HG02970 (cell line): ENCODE results near the gene MTHFD1L.

Experiments
- ATAC-seq: cut with Tn5 transposase; IDR thresholded peaks from one replicate; pipeline ENCODE4 v1.9.1; 2021; ENCODE audit warnings: mild to moderate bottlenecking, moderate library complexity, moderate number of reproducible peaks; ENCODE audit not compliant: unreplicated experiment, low FRiP score

Gene MTHFD1L

DNA sequence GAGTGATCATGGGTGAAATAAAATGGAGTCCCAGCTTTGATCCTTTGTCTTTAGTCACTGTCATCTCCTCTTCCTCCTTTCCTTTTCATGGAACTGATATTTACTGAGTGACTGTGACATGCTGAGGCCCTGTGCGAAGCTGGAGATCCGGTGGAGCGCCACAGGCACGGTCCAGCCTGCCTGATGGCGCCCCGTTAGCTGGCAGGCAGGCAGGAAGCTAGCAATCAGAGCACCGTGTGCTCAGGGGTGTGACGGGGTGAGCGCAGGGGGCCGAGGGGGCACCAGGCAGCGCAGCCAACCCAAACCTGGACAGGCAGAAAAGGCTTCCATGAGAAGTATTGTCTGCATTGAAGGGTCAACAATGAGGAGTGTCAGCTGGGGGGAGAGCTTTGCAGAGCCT, 274.0 kb downstream of the MTHFD1L start:
- no peak for ATAC-seq

DNA sequence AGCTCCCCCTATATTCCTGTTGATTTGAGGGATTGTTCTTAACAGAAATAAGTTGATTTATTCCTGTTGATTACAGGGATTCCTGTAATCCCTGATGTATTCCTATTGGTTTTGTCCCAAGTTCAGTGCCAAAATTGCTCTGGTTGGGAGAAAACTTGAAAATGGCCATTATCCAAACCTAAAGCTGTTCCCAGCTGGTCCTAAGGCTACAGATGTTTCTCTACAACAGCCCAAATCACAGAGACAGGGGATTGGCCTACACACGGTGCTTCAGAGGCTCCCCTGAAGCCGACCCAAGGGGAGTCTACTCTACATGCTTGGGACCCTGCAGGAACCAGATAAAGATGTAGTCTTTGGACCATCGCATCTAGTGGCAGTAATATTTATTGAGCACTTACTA, 275.3 kb downstream of the MTHFD1L start:
- ATAC-seq, result no peak

DNA sequence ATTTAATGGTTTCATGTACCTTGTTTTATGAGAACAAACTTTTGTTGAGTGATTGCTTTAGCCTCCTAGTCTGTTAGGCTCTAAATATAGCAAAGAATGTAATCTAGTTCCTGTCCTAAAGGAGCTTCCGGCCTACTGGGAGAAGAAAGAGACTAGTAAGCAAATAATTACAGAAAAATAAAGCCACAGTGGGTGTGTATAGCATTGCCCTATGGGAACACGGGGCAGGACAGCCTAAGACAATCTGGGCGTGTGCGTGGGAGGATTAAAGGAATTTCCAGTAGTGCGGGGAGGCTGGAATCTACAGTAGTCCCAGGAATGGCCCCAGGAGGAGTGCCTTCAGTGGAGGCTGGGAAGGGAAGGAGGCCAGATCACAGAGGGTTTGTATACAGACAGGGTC, 276.2 kb downstream of the MTHFD1L start:
- no peak for ATAC-seq

DNA sequence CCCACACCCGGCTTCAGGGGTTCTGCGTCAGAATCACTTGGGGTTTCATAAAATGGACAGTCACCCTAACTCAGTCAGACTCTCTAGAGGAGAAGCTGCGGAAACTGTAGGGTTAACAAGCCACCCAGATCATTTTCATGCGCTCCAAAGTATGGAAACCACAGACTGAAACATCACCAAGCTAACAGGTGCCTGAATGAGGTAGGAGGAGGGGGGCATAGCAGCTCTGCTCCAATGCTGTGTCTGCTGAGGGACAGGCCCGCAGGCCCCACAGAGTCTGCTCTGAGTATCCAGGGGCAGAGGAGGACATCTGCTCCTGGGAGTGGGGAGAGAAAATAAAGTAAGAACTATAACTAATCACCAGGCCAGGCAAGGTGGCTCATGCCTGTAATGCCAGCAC, 277.2 kb downstream of the MTHFD1L start:
- ATAC-seq, result no peak

DNA sequence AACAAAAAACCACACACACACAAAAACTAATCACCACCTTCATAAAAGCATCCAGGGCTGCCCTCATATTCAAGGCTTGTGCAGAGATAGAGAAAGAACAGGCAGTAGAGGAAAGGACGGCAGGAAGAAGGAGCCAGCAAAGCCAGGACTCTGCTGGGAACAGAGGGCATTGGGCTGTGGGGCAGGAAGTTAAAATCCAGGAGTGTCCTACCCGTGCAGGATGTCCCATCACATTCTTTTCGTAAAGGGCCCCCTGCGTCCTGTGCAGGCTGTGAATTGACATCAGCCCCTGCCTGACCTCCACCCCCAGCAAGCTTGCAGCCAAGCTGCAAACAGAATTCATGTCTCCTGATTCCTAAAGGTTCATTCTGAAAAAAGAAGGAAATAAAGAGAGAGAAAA, 277.8 kb downstream of the MTHFD1L start:
- no peak for ATAC-seq

DNA sequence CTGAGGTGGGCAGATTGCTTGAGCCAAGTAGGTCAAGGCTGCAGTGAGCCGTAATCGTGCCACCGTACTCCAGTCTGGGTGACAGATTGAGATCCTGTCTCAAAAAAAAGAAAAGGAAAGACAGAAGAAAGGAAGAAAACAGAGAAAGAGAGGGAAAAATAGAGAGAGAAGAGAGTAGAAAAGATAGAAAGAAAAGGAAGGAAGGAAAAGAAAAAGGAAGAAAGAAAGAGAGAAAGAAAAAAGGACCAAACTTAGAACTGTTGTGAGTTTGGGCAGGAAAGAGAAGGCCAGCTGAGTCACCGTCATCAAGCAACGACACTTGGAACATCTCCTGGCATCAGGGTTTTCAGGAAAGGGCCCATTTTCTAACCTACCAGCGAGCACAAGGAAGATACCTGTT, 278.3 kb downstream of the MTHFD1L start:
- no peak for ATAC-seq

DNA sequence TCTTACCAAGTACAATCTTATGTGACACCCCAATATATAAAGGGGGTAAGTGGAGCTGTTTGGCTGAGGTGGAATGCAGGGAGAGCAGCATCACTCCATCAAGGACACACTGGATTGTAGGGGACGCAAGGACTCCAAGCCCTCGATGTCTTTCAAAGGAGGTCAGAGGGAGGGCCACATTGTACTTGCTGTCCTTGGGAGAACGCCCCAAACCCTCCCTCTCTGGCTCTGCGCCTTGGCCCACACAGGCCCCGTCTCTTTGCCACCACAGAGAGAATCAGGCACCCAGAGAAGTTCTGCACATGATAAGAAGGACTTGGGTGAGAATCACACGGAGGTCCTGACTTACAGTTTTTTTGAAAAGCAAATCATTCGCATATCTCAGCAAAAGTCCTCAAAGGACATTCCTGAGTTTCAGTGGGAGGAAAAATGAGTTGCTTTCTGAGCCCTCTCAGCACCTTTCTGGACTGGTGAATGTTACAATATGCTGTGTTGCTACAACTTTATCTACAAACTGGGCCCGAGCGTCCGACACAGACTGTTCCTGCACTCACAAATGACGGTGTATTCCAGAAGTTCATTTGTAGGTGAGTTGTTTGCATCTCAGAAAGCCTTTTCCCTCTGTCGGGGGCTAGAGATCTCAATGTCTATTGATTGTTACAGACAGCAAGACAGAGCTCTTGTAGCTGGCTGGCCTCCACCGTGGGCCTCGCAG, 281.8 kb downstream of the MTHFD1L start:
- ATAC-seq, result no peak

DNA sequence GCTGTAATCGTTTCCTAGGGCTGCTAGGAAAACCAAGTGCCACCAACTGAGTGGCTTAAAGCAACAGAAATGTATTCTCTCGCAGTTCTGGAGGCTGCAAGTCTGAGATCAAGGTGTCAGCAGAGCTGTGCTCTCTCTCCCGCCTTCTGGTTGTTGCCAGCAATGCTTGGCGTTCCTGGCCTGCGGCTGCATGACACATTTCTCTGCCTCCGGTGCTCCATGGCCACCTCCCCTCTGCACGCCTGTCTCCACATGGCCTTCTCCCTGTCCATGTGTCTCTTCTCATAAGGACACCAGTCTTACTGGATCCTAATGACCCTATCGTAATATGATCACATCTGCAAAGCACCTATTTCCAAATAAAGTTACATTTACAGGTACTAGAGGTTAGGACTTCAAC, 282.6 kb downstream of the MTHFD1L start:
- no peak for ATAC-seq

DNA sequence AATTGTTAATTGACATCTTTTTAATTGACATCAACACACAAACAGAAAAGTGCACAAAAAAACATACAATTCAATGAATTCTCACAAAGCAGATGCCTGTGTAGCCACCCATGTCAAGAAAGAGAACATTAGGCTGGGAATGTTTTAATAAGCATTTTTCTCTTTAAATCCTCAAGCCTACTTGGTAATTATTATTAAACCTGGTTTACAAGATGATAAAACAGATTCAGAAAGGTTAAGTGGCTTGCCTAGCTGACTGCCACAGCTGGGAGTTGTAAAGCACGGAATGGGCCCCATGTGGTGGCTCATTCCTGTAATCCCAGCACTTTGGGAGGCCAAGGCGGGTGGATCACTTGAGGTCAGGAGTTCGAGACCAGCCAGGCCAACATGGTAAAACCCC, 284.3 kb downstream of the MTHFD1L start:
- ATAC-seq, result no peak
